ENCODE results near the gene ZBTB2.
"Not testable (repeated sequence)": the region's sequence is repeated elsewhere in the genome, so short reads cannot be mapped to it uniquely, and the experiment has no call there.

The ZBTB2 gene

DNA sequence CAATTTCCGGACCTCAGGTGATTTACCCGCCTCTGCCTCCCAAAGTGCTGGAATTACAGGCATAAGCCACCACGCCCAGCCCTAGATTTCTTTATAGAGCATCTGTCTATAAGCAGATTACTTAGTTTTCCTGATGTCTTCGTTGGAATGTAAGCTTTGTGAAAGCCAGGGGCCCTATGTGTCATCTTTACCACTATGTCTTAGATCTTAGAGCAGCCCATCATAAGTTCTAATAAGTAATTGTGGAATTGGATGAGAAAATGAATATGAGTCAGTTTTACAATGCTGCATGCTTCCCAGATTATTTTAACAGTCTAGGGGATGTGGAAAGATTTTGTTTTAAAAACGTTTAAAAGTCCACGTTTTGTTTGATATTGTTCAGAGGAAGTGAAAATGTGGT lies 9.1 kb upstream of the ZBTB2 start:
- peak; percentile 60 for DNase-seq (ENCODE audit: low read depth)

DNA sequence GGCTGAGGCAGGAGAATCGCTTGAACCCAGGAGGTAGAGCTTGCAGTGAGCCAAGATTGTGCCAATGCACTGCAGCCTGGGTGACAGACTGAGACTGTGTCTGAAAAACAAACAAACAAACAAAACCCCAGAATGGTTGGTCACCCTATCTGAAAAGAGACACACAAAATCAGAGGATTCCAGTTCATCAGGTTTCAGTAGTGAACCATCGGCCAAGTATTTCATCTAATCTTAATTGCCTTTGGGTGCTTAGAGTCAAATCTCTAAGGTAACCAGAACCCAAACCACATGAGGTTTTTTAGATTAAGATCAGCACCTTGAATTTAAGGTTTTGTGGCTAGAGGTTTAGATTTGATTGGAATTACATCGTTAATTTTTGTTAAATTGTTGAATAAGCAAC lies 8.3 kb upstream of the ZBTB2 start:
- DNase-seq (ENCODE audit: low read depth), result peak; percentile 49

DNA sequence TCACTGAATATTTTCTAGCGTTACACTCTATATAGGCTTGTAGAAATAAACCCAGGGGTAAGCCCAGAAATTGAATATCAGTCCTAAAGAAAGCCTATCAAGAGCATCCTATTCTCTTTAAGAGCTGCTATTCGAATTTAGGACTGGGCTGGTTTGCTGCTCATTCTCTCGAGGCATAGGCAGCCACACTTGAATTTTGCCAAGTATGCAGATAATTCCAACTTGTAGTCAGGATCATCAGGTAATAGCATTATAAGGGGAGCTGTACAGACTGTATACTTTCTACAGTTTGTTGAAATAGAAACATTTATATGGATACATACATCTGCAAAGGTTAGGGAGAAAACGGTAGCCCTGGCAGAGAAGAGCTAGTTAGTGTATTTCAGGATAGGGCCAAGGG lies 2.1 kb upstream of the ZBTB2 start:
- DNase-seq (ENCODE audit: low read depth), result no peak

DNA sequence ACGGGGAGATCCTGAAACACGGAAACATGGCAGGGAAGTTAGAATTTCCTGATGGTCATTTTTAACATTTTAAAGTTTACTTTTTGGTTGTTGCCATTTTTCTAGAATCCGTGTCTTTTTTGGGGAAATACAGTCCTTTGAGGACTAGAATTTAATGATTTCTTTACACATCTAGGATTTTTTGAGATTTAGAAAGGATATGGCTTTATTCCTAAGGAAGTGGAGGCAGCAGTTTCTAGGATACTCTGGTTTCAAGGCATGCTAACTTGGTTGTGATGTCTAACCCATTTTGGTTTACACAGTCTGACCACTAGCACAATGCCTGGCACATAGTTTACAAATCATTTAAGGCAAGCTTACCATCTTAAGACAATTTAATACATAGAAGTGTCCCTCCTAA lies 1.1 kb upstream of the ZBTB2 start:
- DNase-seq (ENCODE audit: low read depth), result no peak

DNA sequence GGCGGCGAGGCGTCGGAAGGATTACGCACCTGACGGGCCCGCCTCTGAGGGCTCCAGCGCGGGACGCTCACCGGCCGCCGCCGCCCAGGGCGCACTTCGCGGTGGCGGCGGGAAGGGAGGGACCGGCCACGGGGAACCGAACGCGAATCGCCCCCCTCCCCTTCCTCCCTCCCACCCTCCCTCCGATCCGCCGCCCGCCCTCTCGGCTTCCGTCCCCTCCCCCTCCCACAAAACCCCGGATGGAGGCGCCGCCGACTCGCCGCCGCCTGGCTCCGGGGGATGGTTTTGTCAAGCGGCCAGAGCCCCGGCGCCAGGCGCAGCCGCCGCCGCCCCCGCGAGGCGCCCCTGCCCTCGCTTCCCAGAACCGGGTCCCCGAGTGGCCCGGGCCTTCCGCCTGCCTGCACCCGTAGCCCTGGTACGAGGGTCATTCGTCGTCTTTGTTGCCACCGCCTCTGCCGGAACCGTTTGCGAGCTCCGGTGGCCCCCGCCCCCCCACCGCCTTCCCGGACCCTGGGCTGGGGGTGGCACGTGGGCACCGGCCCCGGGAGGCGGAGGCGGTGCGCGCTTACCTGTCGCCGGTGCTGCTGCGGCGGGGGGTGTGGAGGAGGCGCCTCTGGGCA lies 398 bp downstream of the ZBTB2 start:
- peak; percentile 63 for DNase-seq (ENCODE audit: low read depth)

DNA sequence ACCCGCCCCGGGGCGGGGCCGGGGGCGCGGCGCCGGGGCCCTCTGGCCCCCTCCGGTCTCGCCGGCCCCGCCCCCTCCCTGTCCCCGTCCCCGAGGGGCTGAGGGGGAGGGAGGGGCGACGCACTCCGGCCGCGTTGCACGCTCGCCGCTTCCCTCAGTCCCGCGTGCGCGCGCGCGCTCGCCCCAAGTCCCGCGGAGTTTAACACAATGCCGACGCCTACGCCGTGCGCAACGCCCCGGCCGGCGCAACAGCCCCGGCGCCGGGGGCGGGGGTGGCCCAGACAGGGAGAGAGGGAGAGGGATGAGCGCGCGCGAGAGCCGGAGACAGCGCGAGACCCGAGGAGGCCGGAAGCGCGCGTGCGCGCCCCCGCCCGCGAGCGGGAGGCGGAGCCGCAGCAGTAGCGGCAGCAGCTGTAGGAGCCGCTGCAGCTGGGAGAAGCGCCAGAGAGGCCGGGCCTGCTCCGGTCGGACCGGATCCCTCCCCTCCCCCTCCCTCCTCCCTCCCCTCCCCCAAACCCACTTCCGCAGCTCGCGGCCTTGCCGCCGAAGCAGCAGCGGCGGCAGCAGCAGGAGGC lies 996 bp downstream of the ZBTB2 start:
- peak; percentile 97 for DNase-seq (ENCODE audit: low read depth)

DNA sequence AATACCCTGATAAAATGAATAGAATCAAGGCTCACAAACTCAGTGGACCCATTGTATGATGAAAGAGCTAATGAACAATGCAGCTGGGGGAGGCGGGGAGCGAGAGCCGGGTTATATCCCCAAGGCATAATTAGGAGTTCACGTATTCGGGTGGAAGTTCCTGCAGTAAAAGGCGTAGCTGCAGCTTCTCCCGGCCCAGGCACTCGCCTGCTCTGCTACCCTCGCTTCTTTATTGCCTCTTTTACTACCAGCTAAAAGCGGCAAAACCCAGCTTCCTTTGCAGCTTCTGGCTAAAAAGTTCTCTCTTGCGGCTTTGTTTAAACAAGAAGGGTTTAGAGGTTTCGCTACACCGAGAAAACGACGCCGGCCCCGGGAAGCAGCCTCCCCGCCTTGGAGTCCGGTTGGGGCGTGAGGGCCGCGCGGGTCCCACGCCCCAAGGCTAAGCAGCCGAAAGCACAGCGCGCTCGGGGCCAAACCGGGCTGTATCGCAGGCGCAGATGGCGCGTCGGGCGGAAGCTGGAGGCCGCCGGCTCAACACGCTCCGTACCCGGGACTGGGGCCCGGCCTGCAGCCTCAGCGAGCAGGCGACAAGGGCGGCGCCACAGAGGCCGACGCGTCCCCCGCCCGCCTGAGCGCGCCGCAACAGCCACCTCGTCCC lies 1.6 kb downstream of the ZBTB2 start:
- DNase-seq (ENCODE audit: low read depth), result peak; percentile 68

DNA sequence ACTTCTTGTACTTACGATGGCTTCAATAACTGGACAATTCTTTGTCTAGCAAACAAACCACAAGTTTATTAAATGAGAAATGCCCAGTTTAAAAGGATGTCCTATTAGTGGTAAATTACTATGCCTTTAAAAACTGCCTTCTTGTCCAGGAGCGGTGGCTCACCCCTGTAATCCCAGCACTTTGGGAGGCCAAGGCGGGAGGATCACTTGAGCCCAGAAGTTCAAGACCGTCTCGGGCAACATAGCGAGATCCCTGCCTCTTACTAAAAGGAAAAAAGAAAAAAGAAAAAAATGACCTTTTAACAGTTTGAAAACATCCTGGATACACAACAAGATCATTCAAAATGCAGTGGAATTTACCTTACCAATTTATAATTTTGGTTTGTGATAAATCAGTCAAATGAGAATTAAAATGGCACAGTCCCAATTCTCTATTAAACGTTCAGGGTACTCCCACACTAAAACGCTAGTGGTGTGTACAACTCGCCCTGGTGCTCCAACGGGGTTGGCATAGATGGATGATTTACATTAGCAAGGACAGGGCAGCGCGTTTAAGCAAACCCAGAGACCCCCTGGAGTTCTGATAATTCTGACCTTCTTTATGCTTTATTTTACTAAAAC lies 2.3 kb downstream of the ZBTB2 start:
- no peak for DNase-seq (ENCODE audit: low read depth)

DNA sequence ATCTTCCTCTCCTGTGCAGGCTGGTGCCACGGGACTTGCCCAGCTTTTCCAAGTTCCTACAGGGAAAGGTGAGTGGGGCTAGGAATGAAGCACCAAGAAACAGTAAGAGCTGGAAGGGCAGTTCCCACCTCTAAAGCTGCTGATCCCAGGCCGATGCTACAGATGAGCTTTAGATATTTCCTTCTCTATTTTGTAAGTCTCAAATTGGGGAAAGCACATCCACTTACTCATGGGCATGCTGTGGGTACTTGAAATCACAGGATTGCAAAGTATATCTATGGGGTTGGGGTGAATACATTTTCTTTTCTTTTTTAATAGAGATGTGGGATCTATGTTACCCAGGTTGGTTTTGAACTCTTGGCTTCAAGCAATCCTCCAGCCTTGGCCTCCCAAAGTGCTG lies 3.1 kb downstream of the ZBTB2 start:
- no peak for DNase-seq (ENCODE audit: low read depth)

DNA sequence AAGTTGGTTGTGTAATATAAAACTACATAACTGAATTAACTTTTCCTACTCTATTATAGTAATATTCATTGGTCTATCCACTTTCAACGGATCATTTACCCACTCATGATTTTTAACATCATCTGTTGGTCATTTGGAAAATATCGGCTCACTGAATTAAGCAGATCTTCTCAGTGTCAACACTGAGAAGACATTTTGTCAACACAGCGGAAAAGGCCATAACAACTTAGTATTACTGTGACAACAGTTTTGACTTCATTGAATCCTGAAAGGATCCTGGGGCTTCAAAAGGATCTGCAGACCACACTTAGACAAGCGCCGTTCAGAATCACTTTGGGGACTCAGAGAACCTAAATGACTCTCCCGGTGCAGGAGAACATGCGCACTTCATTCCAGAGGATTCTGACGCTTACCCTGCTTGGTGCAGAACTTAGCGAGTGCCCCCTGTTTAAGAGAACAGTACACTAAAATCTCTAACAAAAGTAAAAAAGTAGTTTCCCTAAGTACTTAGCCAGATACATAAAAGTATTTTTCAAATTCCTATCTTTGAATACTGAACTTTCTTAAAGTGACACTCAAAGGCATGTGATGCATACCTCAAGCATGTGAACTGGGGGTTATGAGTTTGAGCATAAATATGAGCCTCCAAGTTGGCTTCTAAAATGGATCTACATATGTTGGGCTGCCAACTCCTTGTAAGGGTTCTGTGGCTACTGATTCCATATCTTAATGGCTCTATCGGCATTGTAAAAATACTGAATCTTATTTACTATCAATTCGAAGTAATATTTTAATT lies 4.0 kb downstream of the ZBTB2 start:
- peak; percentile 64 for DNase-seq (ENCODE audit: low read depth)

DNA sequence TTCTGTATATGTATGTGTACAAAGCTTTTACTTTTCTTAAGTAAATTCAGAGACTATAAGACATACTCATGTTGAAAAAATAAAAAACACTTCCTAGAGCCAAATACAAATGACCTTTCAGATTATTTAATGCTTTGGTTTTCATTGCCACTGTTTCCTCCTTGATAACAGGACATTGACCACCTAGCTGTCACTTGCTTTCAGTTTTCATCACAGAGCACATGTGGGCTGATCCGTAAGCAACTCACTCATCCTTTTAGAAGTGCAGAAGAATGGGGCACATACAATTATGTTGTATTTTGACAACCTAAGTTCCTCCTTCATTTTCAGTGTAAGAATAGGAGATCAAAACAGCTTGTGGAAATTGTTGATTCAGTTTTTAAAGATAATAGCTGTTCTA lies 6.2 kb downstream of the ZBTB2 start:
- DNase-seq (ENCODE audit: low read depth), result no peak

DNA sequence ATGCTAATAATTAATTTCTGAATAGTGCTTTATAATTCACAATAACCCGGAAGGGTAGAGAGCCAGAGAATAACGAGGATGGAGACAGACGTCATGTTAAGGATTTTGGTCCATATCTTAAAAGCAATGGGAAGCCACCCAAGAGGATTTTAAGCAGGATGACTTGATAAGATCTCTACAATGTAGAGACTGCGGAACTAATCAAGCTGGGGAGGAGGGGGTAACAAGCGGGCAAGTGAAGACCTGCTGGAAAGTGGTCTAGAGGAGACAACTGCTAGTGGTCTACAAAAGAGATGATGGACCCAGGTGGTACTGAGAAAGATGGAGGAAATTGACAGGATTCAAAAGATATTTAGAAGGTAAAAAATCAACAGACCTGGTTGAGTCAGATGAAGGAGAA lies 7.2 kb downstream of the ZBTB2 start:
- no peak for DNase-seq (ENCODE audit: low read depth)

DNA sequence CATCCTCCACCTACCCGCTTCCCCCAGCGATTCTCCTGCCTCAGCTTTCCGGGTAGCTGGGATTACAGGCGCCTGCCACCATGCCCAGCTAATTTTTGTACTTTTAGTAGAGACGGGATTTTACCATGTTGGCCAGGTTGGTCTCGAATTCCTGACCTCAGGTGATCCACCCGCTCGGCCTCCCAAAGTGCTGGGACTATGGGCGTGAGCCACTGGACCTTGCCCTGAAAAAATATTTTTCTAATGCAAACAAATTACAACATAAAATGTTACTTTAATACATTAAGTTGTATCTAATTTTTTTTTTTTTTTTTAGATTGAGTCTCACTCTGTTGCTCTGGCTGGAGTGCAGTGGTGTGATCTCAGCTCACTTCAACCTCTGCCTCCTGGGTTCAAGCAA lies 8.7 kb downstream of the ZBTB2 start:
- DNase-seq (ENCODE audit: low read depth), result not testable (repeated sequence)

DNA sequence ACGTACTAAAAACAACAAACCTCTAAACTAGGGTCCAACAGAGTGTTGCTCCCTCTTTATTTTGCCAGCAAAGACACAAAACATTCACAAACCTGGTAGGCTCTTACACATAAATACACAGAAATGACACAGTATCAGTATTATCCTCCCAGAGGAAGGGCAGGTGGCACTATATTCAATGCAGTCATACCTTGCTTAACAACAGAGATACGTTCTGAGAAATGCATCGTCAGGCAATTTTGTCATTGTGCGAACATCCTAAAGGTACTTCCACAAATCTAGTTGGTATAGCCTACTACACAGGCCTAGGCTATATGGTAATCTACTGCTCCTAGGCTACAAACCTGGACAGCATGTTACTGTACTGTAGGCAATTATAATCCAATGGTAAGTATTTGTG lies 9.6 kb downstream of the ZBTB2 start:
- no peak for DNase-seq (ENCODE audit: low read depth)

DNA sequence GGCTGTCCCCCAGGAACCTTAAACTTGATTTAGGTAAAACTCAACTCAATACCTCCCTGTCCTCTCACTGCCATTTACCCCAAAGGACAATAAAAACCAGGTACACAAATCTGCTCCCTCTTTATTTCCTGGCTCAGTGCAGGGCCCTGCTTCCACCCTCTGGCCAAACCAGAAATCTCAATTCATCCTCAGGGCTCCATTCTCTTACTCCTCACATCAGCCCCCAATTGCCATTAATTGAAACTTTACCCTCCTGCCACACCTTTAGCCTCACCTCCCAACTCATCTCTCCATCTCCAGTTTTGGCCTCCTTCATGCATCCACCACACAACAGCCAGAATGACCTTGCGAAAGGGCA lies 10.5 kb downstream of the ZBTB2 start:
- DNase-seq (ENCODE audit: low read depth), result no peak

DNA sequence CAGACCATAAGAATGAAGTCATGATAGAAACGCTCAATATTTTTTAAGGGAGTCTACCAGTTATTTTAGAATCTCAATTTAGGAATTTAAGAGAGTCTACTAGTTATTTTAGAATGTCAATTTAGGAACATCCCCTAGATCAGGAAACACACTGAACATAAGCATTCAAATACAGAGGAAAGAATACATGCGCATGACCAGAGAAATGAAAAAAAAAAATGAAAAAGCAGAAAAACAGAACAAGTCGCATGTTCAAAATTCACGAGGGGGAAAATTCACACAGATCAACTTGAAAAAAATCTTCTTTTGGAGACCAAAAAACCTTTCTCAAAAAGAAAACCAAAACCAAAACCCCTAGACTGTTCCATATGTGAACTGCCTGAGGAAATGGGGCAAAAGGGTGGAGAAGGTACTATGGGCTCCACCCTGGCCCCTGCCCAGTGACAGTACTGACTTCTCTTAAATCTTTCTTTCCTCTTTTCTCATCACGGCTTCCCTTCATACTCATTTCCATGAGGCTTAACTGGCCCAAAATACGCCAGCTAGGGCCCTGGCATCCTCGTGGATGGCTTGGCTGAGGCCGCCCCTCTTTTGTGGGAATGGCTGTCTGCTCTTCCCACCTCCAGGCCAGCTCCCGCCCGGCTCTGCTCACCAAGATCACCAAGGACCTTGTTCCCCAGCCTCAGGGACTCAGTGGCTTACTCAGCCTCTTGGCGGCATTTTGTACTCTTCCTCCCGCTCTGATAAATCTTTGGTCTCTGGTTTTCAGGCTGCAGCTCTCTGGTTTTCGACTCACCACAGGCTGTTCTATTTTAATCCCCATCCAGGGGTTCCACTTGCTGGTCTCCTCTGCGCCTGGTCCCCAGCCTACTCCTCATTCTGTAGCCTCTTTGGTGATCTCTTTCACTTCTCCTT lies 11.2 kb downstream of the ZBTB2 start:
- no peak for DNase-seq (ENCODE audit: low read depth)

DNA sequence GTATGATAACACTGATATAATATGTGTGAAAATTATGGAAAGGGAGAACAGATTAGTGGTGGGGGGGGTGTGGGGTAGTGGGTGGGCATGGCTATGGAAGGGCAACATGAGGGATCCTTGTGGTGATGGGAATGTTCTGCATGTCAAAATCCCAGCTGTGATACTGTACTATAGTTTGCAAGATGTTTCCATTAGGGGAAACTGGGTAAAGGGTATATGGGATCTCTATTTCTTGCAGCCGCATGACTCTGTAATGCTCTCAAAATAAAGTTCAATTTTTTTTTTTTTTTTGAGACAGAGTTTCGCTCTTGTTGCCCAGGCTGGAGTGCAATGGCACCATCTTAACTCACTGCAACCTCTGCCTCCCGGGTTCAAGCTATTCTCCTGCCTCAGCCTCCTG lies 14.3 kb downstream of the ZBTB2 start:
- no peak for DNase-seq (ENCODE audit: low read depth)

DNA sequence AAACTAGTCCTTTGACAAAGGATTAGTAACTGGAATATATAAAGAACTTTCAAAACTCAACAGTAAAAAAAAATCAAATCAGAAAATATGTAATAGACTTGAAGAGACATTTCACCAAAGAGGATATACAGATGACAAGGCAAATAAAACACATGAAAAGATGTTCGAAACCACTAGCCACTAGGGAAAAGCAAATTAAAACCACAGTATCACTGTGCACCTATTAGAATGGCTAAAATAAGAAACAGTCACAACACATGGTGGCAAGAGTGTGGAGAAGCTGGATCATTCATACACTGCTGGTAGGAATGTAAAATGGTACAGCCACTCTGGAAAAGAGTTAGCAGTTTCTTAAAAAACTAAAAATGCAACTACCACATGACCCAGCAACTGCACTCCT lies 14.9 kb downstream of the ZBTB2 start:
- no peak for DNase-seq (ENCODE audit: low read depth)

DNA sequence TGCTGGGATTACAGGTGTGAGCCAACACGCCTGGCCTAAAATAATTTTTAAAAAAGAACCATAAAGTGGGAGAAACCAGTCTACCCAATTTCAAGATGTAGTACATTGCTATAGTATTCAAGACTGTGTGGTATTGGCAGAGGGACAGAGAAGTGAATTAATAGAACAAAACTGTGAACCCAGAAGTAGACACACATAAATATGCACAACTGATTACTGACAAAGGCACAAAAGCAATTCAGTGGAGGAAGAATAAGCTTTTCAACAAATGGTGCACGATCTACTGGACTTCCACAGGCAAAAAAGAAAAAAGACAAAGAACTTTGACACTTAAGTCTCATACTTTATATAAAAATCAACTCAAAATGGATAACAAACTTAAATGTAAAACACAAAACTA lies 15.5 kb downstream of the ZBTB2 start:
- DNase-seq (ENCODE audit: low read depth), result no peak

DNA sequence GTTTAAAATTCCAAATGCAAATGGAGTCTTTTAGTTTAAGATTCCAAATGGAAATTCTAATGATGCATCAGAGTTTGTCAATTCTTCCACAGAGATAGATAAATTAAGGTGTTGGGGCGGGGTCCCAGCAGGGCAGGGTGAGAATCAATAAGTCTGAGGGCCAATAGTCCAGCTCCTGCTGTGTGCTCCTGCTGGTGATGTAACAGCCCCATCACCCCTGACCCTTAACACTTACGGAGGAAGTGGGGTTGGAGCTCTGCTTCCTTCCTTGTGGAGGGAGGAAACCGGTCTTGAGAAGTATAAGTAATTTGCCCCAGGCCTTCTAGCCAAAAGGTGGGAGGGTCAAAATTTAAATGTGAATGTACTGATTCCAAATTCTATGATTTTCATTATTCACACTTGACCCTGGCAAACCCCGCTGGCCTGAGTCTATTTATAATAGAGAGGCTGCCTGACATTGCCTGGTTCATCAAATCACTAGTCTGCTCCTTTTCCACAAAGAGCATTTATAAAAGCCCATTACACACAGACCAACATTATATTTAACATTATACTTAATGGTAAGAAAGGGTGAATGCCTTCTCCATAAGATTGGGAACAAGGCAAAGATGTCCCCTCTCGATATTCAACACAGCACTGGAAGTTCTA lies 17.2 kb downstream of the ZBTB2 start:
- no peak for DNase-seq (ENCODE audit: low read depth)

DNA sequence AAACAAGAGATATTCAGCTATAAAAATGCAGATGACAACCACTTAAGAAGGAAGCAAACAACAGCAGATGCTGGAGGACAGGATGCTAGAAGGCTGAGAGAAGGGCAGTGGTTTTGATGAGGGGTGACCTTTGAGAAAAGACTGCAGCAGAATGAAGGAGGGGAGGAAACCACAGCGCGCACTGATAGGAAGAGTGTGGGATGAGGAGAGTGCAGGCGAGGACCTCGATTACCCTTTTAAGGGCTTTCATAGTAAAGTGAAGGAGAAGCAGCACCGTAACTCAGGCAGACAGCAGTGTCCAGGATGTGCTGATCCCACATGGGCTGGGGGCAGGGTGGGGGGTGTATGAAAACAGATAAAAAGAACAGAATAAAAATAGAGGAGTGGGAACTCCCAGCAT lies 19.2 kb downstream of the ZBTB2 start:
- DNase-seq (ENCODE audit: low read depth), result no peak
